Umbilical cord (tissue), 2 donors: ENCODE results near the gene RHBDL1. TPM values are rescaled to one million over a fixed set of nuclear protein-coding genes. Genes with fewer than 3 reads are reported as not detected.
"Not testable (repeated sequence)": the region's sequence is repeated elsewhere in the genome, so short reads cannot be mapped to it uniquely, and the experiment has no call there.

Experiments
- DNase-seq: peaks from one replicate; pipeline ENCODE4 v3.0.0-alpha.2; 2015; ENCODE audit warnings: low spot score
- total RNA-seq: library from RNA; depleted of rRNA; stranded (reverse); fragments of >200 nt; gene quantifications from one replicate; pipeline ENCODE4 v1.2.3, GENCODE V29; 2014; ENCODE audit warnings: low replicate concordance; ENCODE audit not compliant: insufficient read depth

Gene RHBDL1
- total RNA-seq, 1 donor from 2014 or later: 1.9 TPM

- no peak for DNase-seq
Observed at GRCh38 chr16:704552-705380, 29.3 kb downstream of the RHBDL1 start.

- no peak for DNase-seq
Observed at GRCh38 chr16:705431-706188, 30.1 kb downstream of the RHBDL1 start, which contains the start of gene FBXL16. FBXL16 (minus strand) TSS chr16:705801; CDS start chr16:697405, 8,396 bp downstream.

GRCh38 chr16:706189-707061, 31.0 kb downstream of the RHBDL1 start:
- no peak for DNase-seq

GRCh38 chr16:707062-707538, 31.6 kb downstream of the RHBDL1 start:
- DNase-seq: no peak

- no peak for DNase-seq
Observed at GRCh38 chr16:708019-708418, 32.5 kb downstream of the RHBDL1 start.

DNA sequence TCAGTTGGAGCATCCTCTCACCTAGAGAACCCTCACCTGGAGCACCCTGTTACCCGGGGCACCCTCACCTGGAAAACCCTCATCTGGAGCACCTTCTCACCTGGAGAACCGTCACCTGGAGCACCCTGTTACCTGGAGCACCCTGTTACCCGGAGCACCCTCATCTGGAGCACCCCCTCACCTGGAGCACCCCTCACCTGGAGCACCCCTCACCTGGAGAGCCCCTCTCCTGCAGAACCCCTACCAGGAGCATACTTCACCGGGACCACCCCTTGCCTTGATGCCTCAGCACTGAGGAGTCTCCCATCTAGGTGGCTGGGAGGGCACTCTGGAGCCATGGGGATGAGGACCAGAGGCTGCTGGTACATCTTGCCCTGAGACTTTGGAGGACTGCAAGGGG, 33.5 kb downstream of the RHBDL1 start:
- DNase-seq: no peak

GRCh38 chr16:709566-710499, 34.4 kb downstream of the RHBDL1 start:
- DNase-seq: peak; percentile 63

DNA sequence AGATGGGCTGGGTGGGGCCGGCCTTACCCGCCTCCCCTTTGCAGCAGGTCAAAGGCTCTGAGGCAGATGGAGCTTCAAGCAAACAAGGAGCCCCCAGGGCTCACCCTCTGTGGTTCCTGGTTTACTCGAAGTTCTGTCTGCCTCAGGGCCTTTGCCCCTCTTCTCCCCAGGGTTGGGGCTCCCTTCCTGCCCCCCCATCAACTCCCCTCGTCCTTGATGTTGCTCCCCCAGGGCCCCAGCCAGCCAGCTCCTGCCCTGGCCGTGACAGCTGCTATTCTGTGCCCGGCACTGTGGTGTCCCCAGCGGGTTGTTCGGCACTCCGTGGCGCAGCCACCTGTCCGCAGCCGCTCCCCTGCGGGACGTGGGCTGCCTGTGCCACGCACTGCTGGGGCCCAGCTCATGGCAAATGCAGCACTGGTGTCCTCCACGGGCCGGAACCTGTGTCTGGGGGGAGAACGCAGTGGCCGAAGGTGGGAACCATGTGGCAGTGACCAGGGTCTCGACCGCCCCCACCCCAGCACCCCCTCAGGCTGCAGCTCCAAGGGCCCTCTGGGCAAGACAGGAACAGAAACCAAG, 35.1 kb downstream of the RHBDL1 start:
- no peak for DNase-seq

DNA sequence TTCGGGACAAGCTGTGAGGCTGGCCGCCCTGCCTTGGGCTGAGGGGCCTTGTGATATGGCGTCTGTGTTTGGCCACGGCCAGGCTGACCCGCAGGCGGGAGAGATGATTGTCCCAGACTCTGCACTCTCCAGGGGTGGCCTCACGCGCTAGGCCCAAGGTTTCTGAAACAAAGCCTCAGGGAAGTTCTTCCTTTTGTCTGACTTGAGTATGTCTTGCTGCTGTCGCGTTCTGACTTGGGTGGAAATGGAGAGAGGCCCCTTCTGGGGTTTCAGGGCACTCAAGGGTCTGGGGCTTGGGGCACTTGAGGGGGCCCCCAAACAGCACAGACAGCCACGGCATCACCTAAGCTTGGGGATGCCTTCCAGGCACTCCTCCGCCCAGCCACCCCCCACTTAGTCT, 35.6 kb downstream of the RHBDL1 start:
- DNase-seq: no peak

- peak; percentile 54 for DNase-seq
Observed at GRCh38 chr16:711548-712320, 36.3 kb downstream of the RHBDL1 start.

- not testable (repeated sequence) for DNase-seq
Observed at GRCh38 chr16:712740-713250, 37.3 kb downstream of the RHBDL1 start.

DNA sequence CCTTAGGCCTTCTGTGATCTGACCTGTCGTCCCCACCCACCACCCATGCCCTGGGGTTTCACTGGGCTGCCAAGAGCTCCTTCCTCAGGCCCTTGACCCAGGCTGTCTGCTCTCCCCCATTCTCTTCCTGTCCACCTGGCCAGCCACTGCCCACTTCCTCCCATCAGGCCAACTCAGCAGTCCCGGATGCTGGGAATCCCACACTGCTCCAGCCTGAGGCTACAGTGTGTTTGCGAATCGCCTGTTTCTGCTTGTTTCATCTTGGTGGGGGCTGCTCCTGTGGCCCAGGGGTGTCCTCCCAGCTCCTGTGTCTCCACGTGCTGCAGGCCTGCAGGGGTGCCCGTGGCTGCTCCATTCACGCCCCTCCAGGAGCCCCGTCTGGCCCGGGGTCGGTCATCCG, 38.6 kb downstream of the RHBDL1 start:
- DNase-seq: no peak

- peak; percentile 85 for DNase-seq
Observed at GRCh38 chr16:714558-715476, 39.3 kb downstream of the RHBDL1 start, which contains the start of gene METRN. METRN (plus strand) TSS chr16:715118; CDS start chr16:715290, 172 bp downstream.

- DNase-seq: no peak
Observed at GRCh38 chr16:715477-716199, 40.2 kb downstream of the RHBDL1 start.

- DNase-seq: no peak
Observed at GRCh38 chr16:716200-716568, 40.7 kb downstream of the RHBDL1 start.

DNA sequence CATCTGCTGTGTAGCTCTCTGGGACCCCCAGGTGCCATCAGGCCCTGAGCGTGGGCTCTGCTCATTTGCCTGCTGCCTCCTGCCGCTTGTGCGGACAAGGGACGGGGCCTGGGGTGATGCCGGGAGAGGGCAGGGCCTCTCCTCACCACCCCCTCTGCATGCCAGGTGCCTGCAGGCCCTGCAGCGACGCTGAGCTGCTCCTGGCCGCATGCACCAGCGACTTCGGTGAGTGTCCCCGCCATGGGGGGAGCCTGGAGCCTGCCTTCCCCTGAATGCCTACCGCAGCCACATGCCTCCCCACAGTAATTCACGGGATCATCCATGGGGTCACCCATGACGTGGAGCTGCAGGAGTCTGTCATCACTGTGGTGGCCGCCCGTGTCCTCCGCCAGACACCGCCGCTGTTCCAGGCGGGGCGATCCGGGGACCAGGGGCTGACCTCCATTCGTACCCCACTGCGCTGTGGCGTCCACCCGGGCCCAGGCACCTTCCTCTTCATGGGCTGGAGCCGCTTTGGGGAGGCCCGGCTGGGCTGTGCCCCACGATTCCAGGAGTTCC, 41.4 kb downstream of the RHBDL1 start:
- no peak for DNase-seq
